Tongue (tissue), 2 donors: ENCODE measurements around the gene TMEM131L. TPM values are rescaled to one million over a fixed set of nuclear protein-coding genes. Genes with fewer than 3 reads are reported as not detected.

Experiments used
- DNase-seq: peaks from one replicate; pipeline ENCODE4 v3.0.0-alpha.2; 2015
- total RNA-seq: library from RNA; depleted of rRNA; stranded (reverse); fragments of >200 nt; gene quantifications from one replicate; pipeline ENCODE4 v1.2.3, GENCODE V29; 2014

Gene TMEM131L
- total RNA-seq, 1 donor from 2014 or later = 71.5 TPM

- DNase-seq = no peak
Observed at GRCh38 chr4:153616006-153616555, 149.9 kb downstream of the TMEM131L start.

GRCh38 chr4:153618833-153619232 lies 152.7 kb downstream of the TMEM131L start:
- DNase-seq = peak; percentile 54

- DNase-seq = no peak
Observed at GRCh38 chr4:153619811-153620210, 153.7 kb downstream of the TMEM131L start.

GRCh38 chr4:153620352-153620751 lies 154.2 kb downstream of the TMEM131L start:
- peak; percentile 30 for DNase-seq

GRCh38 chr4:153622093-153622492 lies 155.9 kb downstream of the TMEM131L start:
- no peak for DNase-seq

- DNase-seq = no peak
Observed at GRCh38 chr4:153622778-153623240, 156.6 kb downstream of the TMEM131L start.

- DNase-seq = no peak
Observed at GRCh38 chr4:153623491-153623890, 157.3 kb downstream of the TMEM131L start.

- DNase-seq = peak; percentile 33
Observed at GRCh38 chr4:153628796-153629315, 162.7 kb downstream of the TMEM131L start.

GRCh38 chr4:153629776-153630175 lies 163.6 kb downstream of the TMEM131L start:
- no peak for DNase-seq

GRCh38 chr4:153634738-153635353 lies 168.7 kb downstream of the TMEM131L start:
- peak; percentile 31 for DNase-seq

GRCh38 chr4:153635846-153636245 lies 169.7 kb downstream of the TMEM131L start:
- DNase-seq = no peak

- no peak for DNase-seq
Observed at GRCh38 chr4:153637201-153637600, 171.0 kb downstream of the TMEM131L start.

GRCh38 chr4:153638011-153638410 lies 171.9 kb downstream of the TMEM131L start:
- DNase-seq = no peak

- no peak for DNase-seq
Observed at GRCh38 chr4:153638999-153639398, 172.8 kb downstream of the TMEM131L start.

- DNase-seq = no peak
Observed at GRCh38 chr4:153639833-153640802, 174.0 kb downstream of the TMEM131L start.

- DNase-seq = no peak
Observed at GRCh38 chr4:153641532-153641931, 175.4 kb downstream of the TMEM131L start.

- peak; percentile 53 for DNase-seq
Observed at GRCh38 chr4:153643406-153644383, 177.5 kb downstream of the TMEM131L start.

- DNase-seq = no peak
Observed at GRCh38 chr4:153645183-153645582, 179.0 kb downstream of the TMEM131L start.

GRCh38 chr4:153646261-153646660 lies 180.1 kb downstream of the TMEM131L start:
- no peak for DNase-seq

GRCh38 chr4:153646978-153647377 lies 180.8 kb downstream of the TMEM131L start:
- no peak for DNase-seq

GRCh38 chr4:153647975-153648374 lies 181.8 kb downstream of the TMEM131L start:
- no peak for DNase-seq
